GM21737 (cell line): ENCODE measurements around the gene RPH3AL.
"Not testable (repeated sequence)": the region's sequence is repeated elsewhere in the genome, so short reads cannot be mapped to it uniquely, and the experiment has no call there.

ENCODE experiments used
- ATAC-seq: cut with Tn5 transposase; IDR thresholded peaks from one replicate; pipeline ENCODE4 v1.9.1; 2021; ENCODE audit warnings: mild to moderate bottlenecking, moderate library complexity; ENCODE audit not compliant: unreplicated experiment

The RPH3AL gene

GRCh38 chr17:206941-207560 lies 145.6 kb downstream of the RPH3AL start:
- ATAC-seq: no peak

GRCh38 chr17:206484-206883 lies 146.1 kb downstream of the RPH3AL start:
- not testable (repeated sequence) for ATAC-seq

GRCh38 chr17:205817-206216 lies 146.8 kb downstream of the RPH3AL start:
- ATAC-seq: no peak

- no peak for ATAC-seq
These were observed 147.4 kb downstream of the RPH3AL start for GRCh38 chr17:205148-205669.

GRCh38 chr17:204427-205147 lies 148.0 kb downstream of the RPH3AL start:
- no peak for ATAC-seq

GRCh38 chr17:202501-202951 lies 150.1 kb downstream of the RPH3AL start:
- ATAC-seq: no peak

- not testable (repeated sequence) for ATAC-seq
These were observed 150.9 kb downstream of the RPH3AL start for GRCh38 chr17:201736-202135.

GRCh38 chr17:201257-201656 lies 151.3 kb downstream of the RPH3AL start:
- not testable (repeated sequence) for ATAC-seq

GRCh38 chr17:200586-200985 lies 152.0 kb downstream of the RPH3AL start:
- ATAC-seq: no peak

GRCh38 chr17:199806-200545 lies 152.6 kb downstream of the RPH3AL start:
- ATAC-seq: no peak

- ATAC-seq: no peak
These were observed 153.4 kb downstream of the RPH3AL start for GRCh38 chr17:199191-199604.

- ATAC-seq: not testable (repeated sequence)
These were observed 154.4 kb downstream of the RPH3AL start for GRCh38 chr17:198225-198624.

- ATAC-seq: no peak
These were observed 155.3 kb downstream of the RPH3AL start for GRCh38 chr17:197352-197751.

- no peak for ATAC-seq
These were observed 157.6 kb downstream of the RPH3AL start for GRCh38 chr17:194828-195602.

GRCh38 chr17:193841-194806 lies 158.5 kb downstream of the RPH3AL start:
- no peak for ATAC-seq

- ATAC-seq: no peak
These were observed 159.2 kb downstream of the RPH3AL start for GRCh38 chr17:193426-193810.

GRCh38 chr17:192666-193425 lies 159.8 kb downstream of the RPH3AL start:
- ATAC-seq: no peak

GRCh38 chr17:189444-189843 lies 163.2 kb downstream of the RPH3AL start:
- no peak for ATAC-seq

- no peak for ATAC-seq
These were observed 165.5 kb downstream of the RPH3AL start for GRCh38 chr17:187130-187529.
